GM19438 (cell line): Measurements from ENCODE around the gene HDAC10.
"Not testable (repeated sequence)": the region's sequence is repeated elsewhere in the genome, so short reads cannot be mapped to it uniquely, and the experiment has no call there.

ENCODE experiments used
- ATAC-seq: cut with Tn5 transposase; IDR thresholded peaks from one replicate; pipeline ENCODE4 v1.9.1; 2021; ENCODE audit warnings: low read depth; ENCODE audit not compliant: unreplicated experiment

Gene HDAC10

DNA sequence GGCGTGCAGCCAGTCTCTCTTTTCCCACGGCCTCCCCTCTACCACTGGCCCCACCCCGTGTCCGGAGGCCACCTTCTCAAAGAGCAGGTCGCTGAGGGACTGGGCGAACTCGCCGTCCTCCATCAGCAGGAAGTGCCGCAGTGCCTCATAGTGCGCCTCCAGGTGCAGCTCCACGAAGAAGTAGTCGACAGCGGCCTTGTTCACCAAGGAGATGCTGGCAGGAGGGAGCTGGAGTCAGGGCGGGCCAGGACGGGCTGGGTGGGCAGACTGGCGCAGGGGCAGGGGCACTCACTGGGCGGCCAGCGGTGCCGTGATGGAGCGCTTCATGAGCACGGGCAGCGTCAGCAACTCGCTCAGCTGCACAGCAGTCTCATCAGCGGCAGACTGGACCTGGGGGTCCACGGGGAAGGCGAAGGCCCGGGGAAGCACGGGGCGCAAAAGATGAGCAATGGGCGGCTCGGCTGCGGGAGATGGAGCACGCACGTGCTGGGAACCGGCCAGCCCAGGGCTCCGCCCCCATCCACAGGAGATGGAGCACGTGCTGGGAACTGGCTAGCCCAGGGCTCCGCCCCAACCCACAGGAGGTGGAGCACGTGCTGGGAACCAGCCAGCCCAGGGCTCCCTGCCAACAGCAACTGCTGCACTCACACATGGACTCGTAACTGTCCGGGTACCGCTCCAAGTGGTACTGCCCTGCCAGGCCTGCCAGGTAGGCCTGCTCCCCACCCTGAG lies 31.9 kb downstream of the HDAC10 start:
- no peak for ATAC-seq

DNA sequence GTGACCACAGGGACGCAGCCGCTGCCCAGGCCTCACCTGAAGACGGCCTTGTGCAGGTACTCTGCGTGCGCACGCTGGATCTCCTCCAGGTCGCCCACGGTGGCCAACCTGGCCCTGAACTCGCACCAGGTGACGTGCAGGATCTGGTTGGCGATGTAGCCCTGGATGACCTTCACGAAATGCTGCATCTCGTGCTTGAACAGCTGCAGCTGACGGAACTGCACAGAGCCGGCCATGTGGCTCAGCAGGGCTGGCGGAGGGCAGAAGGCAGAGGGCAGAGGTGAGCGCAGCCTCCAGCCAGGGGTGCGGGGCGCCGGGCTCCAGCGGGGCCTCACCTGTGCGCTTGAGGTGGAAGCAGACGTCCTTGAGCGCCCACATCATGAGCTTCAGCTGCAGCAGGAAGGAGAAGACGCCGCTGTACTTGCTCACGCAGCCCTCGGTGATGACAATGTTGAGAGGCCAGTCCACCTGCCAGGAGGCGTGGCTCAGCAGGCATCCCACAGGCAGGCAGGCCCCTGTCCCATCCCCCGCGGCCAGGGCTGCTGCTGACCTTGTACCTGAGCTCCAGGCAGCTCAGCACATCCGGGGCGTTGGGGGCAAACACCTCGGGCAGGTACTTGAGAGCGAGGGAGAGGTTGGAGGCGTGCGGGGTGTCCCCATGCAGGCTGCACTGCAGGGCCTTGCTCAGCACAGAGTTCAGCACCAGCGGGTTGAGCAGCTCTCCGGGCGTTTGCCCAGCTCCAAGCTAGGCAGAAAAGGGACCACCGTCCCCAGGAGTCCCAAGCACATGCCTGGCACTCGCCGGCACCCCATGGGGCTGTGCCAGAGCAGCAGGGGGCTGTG lies 32.7 kb downstream of the HDAC10 start:
- ATAC-seq = no peak

DNA sequence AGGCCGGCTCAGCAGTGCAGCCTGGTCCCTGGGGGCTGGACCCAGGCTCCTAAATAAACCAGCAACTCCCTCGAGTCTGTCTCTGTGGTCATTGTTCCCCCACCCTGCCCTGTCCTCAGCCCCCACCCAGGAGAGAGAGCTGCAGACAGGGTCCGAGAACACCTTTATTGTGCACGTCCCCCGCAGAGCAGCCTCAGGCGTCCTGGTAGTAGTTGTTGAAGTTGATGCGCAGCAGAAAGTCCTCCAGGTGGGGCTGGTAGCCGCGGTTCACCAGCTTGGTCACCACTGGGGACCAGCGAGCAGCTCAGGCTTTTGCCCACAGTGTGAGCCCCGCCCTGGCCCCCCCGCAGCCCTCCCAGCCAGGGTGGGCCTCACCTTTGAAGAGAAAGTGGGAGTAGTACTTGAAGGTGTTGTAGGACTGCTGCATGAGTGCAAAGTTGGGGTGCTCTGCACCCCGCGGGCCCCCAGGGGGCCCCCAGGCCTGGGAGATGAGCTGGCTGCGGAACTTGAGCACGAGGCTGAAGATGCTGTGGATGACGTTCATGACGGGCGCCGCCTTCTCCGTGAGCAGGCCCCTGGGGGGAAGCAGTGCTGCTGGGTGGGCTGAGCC lies 33.4 kb downstream of the HDAC10 start:
- no peak for ATAC-seq

DNA sequence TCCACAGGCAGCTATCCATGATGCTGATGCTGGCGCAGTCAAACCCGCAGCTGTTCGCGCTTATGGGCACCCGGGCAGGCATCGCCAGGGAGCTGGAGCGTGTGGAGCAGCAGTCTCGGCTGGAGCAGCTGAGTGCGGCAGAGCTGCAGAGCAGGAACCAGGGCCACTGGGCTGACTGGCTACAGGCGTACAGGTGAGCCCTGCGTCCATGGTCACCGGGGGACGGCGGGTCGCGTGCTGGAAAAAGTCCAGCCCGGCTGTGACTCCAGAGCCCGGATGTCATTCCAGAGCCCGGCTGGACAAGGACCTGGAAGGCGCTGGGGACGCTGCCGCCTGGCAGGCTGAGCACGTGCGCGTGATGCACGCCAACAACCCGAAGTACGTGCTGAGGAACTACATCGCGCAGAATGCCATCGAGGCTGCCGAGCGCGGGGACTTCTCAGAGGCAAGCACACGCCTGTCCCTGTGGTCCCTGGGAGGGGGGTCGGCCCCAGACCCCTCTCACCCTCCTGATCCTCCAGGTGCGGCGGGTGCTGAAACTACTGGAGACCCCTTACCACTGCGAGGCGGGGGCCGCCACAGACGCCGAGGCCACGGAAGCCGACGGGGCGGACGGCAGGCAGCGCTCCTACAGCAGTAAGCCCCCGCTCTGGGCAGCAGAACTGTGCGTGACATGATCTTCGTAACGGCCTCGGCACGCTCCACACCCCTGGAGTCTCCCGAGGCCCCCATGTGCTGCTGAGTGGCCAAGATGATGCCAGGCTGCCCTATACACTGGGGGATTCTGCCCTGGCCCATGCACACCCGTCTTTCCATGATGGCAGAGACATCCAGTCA lies 34.2 kb downstream of the HDAC10 start:
- no peak for ATAC-seq

DNA sequence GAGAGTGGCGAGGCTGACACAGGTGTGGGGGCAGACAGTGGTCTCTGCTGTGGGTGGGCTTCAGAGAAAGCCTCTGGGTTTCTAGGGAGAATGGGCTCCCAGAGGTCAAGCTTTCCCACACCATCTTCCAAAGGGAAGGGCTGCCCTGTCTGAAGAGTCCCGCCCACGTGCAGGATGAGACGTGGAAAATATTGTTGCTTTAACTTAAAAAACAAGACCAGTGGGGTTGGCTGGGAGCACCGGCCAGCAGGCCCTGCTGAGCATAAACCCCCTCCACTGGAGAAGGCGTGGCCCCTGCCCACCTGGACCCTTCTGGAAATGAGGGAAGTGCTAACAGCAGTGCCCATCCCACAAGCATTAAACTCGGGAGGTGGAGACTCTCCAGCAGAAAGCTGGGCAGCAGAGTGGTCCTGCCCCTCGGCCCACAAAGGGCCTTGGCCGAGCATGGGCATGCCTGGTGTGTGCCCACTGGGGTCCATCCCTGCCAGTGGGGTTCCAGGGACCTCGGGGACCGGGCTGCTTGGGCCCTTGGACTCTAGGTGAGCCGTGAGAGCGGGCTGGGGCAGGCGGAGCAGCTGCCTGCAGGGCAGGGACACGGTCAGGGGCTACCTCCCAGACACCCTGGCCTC lies 34.9 kb downstream of the HDAC10 start:
- ATAC-seq = no peak

DNA sequence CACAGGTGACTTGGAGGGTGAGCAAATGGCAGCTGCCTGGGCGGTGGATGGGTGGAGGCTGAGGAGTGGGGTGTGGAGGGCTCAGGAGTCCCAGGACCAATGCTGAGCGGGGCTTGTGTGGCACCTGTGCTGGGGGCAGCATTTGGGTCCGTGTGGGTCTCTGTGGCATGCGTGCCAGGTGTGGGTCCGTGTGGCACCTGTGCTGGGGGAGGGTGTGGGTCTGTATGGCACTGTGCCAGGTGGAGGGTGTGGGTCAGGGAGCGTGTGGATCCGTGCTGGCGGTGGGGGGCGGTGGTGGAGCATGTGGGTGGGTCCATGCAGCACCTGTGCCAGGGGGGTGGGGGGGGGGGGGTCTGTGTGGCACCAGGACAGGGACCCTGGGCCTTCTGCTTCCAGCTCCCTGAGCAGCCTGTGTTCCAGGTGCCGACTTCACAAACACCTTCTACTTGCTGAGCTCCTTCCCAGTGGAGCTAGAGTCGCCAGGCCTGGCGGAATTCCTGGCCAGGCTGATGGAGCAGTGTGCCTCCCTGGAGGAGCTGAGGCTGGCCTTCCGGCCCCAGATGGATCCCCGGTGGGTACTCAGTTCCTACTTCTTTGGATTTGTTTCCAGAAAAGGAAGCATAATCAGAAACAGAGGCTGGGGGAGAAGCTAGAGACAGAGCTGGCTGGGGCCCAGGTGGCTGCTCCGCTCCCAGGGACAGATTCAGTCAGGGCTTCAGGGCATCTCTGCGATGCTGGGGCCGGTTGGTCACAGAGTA lies 35.6 kb downstream of the HDAC10 start:
- no peak for ATAC-seq

DNA sequence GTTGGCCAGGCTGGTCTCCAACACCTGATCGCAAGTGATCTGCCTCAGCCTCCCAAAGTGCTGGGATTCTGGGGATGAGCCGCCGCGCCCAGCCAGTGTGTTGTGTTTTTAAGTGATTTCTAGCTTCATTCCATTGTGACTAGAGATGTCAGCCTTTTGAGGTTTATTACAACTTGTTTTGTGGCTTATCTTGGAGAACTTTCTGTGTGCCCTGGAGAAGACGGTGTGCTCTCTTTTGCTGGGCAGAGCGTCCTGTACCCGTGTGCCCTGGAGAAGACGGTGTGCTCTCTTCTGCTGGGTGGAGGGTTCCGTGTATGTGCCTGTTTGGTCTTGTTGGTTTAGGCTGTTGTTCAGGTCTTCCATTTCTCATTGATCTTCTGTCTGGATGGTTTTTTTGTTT lies 37.8 kb downstream of the HDAC10 start:
- no peak for ATAC-seq

DNA sequence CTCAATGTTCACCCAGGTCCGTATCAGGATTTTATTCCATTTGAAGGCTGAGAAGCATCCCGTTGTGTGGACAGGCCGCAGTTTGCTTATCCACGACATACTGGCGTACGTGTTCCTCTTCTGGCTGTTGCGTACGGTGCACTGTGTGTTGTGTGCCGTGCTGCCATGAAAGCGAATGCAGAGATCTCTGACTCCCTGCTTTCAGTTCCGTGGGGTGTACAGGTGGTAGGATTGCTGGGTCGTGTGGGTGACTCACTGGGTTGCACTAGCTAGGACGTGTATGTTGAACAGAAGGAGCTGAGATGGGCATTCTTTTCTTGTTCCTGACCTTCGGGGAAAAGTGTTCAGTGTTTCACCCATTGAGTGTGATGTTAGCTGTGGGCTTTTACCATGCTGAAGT lies 39.9 kb downstream of the HDAC10 start:
- no peak for ATAC-seq

DNA sequence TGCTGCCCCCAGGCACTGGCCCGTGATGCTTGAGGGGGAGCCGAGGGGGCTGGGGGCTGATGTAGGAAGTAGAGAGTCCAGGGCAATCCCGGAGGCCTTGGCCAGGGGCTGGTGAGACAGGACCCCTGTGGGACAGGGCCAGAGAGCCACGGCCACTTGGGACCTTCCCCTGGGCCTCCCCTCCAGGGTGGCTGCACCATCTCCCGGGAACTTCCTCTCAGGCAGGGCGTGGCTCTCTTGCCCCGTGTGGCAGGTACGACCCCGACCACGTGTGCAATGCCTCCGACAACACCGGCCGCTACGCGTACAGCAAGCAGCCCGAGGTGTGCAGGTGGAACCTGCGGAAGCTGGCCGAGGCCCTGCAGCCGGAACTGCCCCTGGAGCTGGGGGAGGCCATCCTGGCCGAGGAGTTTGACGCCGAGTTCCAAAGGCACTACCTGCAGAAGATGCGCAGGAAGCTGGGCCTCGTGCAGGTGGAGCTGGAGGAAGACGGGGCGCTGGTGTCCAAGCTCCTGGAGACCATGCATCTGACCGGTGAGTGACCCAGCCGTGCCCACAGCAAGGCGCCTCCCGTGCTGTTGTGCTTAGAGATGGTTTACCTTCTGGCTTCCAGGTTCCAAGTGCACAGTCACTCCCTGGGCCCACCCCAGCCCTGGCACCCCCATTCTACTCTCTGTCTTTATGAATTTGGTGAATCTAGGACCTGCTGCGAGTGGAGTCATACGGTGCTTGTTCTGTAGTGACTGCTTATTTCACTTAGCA lies 40.5 kb downstream of the HDAC10 start:
- no peak for ATAC-seq

DNA sequence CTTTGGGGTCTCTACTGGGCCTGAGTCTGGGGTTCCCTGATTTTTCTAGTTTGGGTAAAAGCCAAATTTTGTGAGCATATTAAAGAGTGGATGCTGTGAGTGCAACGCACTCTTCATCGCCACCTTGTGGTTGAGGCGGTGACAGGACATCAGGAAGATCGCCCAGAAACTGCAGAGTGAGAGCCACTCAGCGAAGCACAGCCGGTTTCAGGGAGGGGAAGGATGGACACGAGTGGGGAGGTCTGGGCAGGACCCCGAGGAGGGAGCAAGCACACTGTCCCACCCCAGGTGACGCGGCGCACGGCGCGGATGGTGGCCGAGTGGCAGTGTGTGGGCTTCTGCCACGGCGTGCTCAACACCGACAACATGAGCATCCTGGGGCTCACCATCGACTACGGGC lies 41.2 kb downstream of the HDAC10 start:
- ATAC-seq = no peak

DNA sequence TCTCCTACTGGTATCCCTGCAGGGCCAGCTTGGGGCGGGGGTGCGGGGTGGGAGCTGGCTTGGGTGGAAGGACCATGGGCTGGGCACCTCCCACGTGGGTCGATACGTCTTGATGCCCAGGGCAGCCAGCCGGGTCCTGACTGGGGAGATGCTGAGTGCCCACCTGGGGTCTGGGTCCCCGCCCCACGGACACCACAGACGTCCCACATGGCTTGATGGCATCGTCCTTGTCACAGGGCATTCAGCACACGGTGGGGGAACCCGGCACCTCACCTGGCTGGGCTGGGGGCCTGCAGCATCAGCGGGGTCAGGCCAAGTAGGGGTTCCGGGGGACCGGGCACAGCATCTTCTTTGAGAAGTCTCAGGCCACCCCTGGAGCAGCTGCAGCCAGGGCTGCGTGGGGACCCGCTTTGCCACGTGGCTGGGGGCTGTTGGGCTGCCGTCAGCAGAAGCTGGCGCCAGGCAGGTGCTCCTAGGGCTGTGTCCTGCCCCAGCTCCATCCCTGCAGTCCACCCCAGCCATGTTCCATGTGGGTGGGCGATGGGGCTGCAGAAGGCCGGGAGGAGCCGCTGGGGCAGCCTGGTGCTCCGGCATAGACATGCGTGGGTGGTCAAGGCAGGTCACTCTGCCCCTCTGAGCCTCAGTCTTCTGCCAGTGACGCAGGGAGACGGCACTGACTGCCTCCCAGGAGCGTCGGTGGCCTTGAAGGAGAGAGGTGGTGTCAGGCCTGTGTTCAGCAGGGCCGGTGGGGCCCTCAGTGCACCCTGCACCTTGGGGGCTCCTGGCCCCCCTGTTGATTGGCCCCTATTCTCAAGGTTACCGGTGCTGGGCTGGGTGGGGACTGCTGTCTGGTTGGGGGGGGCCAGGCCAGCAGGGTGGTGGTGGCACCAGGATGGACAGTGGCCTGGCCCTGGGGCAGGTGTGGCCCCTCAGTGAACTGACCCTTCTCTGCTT lies 41.8 kb downstream of the HDAC10 start:
- no peak for ATAC-seq

DNA sequence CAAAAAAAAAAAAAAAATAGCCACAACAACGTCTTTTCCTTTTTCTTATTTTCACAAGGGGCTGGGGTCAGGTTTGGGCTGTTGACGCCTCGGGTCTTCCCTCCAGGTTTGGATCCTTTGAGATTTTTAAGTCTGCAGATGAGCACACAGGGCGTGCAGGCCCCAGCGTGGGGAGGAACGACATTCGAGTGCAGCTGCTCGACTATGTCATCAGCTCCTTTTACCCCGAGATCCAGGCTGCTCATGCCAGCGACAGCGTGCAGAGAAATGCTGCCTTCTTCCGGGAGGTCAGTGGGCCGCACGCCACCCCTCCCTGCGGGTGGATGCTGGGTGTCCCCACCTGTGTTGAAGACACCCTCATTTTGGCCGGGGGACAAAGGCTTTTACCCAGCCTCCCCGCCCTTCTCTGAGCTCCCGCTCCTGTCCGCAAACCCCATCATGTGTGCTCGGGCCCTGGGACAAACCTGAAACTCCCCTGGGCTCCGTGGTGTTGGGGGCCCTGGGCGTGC lies 42.6 kb downstream of the HDAC10 start:
- no peak for ATAC-seq

DNA sequence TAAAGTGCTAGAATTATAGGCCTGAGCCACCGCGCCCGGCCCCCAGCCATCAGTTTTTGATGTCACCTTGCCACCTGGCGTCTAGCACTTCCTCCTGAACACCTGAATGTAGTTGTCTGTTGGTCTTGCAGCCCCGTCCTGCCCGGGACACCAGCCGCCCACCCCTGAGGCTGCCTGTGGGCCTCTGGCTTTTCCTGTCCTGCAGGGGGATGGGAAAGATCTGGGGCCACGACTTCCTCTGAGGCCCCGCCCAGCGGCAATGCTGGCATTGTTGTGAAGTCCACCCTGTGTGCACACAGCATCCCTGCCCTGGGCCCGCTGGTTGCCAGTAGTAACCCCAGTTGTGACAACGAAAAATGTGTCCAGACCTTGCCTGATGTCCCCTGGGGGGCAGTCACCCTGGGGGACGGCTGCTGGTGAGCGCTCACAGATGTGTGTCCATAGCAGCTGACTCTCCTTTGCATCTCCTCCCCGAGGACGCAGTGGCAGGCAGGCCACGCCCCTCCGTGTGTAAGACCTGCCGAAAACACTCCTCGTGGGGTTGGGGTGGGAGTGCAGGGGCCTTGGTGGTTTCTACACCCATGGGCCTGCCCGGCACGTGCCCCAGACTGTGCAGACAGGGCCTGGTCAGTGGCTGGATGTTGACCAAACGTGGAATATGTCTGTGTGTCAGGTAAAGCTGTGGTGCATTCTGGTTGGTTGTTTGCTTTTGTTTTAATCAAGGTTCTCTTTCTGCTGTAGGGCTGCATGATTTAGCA lies 43.5 kb downstream of the HDAC10 start:
- ATAC-seq = no peak

DNA sequence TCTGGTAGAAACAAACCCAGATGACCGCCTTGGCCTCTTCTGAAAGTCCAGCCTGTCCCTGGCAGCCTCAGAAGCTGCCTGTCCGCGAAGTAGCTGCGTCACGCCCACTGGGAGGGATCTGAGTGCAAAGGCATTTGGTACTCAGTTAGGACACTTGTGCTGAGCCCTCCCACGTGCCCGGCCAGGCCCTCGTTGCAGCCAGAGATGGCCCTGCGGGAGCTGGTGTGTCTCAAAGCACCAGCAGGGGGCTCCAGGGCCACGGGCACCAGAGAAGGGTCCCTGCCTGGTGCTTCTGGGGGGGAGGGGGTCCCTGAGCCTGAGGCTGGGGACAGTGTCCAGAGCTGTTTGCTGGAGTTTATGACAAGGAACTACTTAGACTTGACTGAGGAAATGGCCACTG lies 44.5 kb downstream of the HDAC10 start:
- ATAC-seq = no peak

DNA sequence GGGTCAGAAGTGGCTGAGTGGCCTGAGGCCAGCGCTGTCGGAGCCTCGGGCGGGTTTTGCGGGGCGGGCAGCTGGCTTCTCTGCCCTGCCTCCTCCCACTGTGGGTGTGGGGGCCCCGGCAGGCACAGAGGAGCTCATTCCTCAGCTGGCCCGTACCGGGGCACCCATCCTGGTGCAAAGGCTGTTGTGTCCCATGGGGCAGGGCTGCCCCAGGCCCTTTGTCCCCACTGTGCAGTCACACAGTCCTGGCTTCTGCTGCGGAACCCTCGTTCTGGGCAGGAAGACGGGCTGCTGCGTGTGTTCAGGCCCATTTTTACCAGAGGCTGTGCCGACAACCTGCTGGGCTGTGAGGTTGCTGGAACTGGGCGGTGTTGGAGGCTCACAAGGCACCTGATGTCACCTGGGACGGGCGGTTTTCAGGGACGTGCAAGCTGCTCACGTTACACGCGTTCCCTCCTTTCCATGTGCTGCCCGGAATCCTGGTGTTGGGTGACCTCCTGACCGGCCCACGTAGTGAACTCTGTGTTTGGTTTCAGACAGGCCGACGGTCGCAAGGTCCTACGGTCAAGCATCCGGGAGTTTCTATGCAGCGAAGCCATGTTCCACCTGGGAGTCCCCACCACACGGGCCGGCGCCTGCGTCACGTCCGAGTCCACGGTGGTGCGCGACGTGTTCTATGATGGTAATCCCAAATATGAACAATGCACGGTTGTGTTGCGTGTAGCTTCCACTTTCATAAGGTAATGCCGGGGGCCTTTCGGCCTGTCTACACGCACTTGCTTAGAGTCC lies 45.1 kb downstream of the HDAC10 start:
- no peak for ATAC-seq

DNA sequence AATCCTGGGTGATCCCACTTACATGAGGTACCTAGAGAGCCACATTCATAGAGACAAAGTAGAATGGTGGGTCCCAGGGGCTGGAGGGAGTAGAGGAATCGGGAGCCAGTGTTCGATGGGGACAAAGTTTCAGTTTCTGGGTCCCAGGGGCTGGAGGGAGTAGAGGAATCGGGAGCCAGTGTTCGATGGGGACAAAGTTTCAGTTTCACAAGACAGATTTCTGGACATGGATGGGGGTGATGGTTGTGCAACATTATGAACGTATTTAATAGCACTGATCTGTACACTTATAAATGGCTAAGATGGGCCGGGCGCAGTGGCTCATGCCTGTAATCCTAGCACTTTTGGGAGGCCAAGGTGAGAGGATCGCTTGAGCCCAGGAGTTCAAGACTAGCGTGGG lies 46.1 kb downstream of the HDAC10 start:
- ATAC-seq = not testable (repeated sequence)
